ENCODE results near the gene BBS7. TPM values are rescaled to one million over a fixed set of nuclear protein-coding genes. Genes with fewer than 3 reads are reported as not detected.

Gene BBS7
- total and polyA plus RNA-seq, 2 experiments from 2014 or later = 14.8 to 30.8 TPM

DNA sequence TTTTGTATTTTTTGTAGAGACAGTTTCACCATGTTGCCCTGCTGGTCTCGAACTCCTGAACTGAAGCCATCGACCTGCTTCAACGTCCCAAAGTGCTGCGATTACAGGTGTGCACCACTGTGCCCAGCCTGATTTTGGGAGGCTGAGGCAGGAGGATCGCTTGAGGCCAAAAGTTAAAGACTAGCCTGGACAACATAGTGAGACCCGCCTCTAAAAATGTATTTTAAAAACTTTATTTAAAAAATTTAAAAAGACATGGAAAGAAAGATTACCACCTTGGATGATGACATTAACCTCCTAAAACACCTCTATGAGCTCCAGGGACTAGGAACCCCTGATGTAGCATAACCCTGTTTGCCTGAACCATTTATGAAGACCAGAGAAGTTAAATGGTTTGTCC lies 5.8 kb upstream of the BBS7 start:
- H3K4me2 ChIP-seq = no peak overlapping the region
- TF ChIP-seq POLR2AphosphoS5 (IDR thresholded peaks at IDR 0.05; ENCODE audit: low read depth) (no peak), JUNB (IDR thresholded peaks at IDR 0.05; ENCODE audit: unreplicated experiment) (no peak), STAT1 (IDR thresholded peaks at IDR 0.05; ENCODE audit: unreplicated experiment) (no peak), ZNF114 (CRISPR knock-in tag; IDR thresholded peaks at IDR 0.05) (no peak), EZH2phosphoT487 (IDR thresholded peaks at IDR 0.05; ENCODE audit: unreplicated experiment) (no peak), NANOG (IDR thresholded peaks at IDR 0.05; ENCODE audit: borderline replicate concordance) (no peak), EZH2 (IDR thresholded peaks at IDR 0.05; ENCODE audit: low read depth, unreplicated experiment) (no peak), CREB1 (CRISPR knock-in tag; IDR thresholded peaks at IDR 0.05; ENCODE audit: low read depth) (no peak), ZNF331 (CRISPR knock-in tag; IDR thresholded peaks at IDR 0.05; ENCODE audit: low read depth) (no peak)
- TF ChIP-seq, protein P1, sequence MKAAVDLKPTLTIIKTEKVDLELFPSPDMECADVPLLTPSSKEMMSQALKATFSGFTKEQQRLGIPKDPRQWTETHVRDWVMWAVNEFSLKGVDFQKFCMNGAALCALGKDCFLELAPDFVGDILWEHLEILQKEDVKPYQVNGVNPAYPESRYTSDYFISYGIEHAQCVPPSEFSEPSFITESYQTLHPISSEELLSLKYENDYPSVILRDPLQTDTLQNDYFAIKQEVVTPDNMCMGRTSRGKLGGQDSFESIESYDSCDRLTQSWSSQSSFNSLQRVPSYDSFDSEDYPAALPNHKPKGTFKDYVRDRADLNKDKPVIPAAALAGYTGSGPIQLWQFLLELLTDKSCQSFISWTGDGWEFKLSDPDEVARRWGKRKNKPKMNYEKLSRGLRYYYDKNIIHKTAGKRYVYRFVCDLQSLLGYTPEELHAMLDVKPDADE (IDR thresholded peaks at IDR 0.05) = no peak
- TF ChIP-seq, protein P2, sequence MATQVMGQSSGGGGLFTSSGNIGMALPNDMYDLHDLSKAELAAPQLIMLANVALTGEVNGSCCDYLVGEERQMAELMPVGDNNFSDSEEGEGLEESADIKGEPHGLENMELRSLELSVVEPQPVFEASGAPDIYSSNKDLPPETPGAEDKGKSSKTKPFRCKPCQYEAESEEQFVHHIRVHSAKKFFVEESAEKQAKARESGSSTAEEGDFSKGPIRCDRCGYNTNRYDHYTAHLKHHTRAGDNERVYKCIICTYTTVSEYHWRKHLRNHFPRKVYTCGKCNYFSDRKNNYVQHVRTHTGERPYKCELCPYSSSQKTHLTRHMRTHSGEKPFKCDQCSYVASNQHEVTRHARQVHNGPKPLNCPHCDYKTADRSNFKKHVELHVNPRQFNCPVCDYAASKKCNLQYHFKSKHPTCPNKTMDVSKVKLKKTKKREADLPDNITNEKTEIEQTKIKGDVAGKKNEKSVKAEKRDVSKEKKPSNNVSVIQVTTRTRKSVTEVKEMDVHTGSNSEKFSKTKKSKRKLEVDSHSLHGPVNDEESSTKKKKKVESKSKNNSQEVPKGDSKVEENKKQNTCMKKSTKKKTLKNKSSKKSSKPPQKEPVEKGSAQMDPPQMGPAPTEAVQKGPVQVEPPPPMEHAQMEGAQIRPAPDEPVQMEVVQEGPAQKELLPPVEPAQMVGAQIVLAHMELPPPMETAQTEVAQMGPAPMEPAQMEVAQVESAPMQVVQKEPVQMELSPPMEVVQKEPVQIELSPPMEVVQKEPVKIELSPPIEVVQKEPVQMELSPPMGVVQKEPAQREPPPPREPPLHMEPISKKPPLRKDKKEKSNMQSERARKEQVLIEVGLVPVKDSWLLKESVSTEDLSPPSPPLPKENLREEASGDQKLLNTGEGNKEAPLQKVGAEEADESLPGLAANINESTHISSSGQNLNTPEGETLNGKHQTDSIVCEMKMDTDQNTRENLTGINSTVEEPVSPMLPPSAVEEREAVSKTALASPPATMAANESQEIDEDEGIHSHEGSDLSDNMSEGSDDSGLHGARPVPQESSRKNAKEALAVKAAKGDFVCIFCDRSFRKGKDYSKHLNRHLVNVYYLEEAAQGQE (IDR thresholded peaks at IDR 0.05; ENCODE audit: unreplicated experiment) = no peak
- TF ChIP-seq, protein P3, sequence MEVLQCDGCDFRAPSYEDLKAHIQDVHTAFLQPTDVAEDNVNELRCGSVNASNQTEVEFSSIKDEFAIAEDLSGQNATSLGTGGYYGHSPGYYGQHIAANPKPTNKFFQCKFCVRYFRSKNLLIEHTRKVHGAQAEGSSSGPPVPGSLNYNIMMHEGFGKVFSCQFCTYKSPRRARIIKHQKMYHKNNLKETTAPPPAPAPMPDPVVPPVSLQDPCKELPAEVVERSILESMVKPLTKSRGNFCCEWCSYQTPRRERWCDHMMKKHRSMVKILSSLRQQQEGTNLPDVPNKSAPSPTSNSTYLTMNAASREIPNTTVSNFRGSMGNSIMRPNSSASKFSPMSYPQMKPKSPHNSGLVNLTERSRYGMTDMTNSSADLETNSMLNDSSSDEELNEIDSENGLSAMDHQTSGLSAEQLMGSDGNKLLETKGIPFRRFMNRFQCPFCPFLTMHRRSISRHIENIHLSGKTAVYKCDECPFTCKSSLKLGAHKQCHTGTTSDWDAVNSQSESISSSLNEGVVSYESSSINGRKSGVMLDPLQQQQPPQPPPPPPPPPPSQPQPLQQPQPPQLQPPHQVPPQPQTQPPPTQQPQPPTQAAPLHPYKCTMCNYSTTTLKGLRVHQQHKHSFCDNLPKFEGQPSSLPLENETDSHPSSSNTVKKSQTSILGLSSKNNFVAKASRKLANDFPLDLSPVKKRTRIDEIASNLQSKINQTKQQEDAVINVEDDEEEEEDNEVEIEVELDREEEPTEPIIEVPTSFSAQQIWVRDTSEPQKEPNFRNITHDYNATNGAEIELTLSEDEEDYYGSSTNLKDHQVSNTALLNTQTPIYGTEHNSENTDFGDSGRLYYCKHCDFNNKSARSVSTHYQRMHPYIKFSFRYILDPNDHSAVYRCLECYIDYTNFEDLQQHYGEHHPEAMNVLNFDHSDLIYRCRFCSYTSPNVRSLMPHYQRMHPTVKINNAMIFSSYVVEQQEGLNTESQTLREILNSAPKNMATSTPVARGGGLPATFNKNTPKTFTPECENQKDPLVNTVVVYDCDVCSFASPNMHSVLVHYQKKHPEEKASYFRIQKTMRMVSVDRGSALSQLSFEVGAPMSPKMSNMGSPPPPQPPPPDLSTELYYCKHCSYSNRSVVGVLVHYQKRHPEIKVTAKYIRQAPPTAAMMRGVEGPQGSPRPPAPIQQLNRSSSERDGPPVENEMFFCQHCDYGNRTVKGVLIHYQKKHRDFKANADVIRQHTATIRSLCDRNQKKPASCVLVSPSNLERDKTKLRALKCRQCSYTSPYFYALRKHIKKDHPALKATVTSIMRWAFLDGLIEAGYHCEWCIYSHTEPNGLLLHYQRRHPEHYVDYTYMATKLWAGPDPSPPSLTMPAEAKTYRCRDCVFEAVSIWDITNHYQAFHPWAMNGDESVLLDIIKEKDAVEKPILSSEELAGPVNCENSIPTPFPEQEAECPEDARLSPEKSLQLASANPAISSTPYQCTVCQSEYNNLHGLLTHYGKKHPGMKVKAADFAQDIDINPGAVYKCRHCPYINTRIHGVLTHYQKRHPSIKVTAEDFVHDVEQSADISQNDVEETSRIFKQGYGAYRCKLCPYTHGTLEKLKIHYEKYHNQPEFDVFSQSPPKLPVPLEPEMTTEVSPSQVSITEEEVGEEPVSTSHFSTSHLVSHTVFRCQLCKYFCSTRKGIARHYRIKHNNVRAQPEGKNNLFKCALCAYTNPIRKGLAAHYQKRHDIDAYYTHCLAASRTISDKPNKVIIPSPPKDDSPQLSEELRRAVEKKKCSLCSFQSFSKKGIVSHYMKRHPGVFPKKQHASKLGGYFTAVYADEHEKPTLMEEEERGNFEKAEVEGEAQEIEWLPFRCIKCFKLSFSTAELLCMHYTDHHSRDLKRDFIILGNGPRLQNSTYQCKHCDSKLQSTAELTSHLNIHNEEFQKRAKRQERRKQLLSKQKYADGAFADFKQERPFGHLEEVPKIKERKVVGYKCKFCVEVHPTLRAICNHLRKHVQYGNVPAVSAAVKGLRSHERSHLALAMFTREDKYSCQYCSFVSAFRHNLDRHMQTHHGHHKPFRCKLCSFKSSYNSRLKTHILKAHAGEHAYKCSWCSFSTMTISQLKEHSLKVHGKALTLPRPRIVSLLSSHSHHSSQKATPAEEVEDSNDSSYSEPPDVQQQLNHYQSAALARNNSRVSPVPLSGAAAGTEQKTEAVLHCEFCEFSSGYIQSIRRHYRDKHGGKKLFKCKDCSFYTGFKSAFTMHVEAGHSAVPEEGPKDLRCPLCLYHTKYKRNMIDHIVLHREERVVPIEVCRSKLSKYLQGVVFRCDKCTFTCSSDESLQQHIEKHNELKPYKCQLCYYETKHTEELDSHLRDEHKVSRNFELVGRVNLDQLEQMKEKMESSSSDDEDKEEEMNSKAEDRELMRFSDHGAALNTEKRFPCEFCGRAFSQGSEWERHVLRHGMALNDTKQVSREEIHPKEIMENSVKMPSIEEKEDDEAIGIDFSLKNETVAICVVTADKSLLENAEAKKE (CRISPR knock-in tag; IDR thresholded peaks at IDR 0.05) = no peak
- TF ChIP-seq, protein P4, sequence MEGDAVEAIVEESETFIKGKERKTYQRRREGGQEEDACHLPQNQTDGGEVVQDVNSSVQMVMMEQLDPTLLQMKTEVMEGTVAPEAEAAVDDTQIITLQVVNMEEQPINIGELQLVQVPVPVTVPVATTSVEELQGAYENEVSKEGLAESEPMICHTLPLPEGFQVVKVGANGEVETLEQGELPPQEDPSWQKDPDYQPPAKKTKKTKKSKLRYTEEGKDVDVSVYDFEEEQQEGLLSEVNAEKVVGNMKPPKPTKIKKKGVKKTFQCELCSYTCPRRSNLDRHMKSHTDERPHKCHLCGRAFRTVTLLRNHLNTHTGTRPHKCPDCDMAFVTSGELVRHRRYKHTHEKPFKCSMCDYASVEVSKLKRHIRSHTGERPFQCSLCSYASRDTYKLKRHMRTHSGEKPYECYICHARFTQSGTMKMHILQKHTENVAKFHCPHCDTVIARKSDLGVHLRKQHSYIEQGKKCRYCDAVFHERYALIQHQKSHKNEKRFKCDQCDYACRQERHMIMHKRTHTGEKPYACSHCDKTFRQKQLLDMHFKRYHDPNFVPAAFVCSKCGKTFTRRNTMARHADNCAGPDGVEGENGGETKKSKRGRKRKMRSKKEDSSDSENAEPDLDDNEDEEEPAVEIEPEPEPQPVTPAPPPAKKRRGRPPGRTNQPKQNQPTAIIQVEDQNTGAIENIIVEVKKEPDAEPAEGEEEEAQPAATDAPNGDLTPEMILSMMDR (conservative IDR thresholded peaks at IDR 0.05; ENCODE audit: low read depth in 2 of 2) = no peak
- no peaks in the 10 kb centered on the region for H3K36me3 ChIP-seq (ENCODE audit: insufficient read depth)
- no peaks in the 10 kb centered on the region for H3F3A ChIP-seq (replicated peaks; ENCODE audit: low read depth)
- Mint-ChIP-seq H3K36me3 (ENCODE audit: low read depth) (no peaks in the 10 kb centered on the region), H3K4me1 (no peaks in the 10 kb centered on the region), H3K9me3 (no peaks in the 10 kb centered on the region), H3K27me3 (ENCODE audit: insufficient read depth, low read depth, poor library complexity) (peaks cover under 1% of the 10 kb centered on the region), H3K27ac (no peak overlapping the region), H3K4me3 (no peak overlapping the region)
- no peaks in the 10 kb centered on the region for H3K9me2 ChIP-seq (ENCODE audit: insufficient read depth)
- DNase-seq (ENCODE audit: low spot score) (no peak), ATAC-seq (no peak)
- no peaks in the 10 kb centered on the region for H3K79me2 ChIP-seq (replicated peaks; ENCODE audit: insufficient read depth)
- no peak overlapping the region for H3K27ac ChIP-seq (ENCODE audit: low read depth)
- no peaks in the 10 kb centered on the region for H3K4me1 ChIP-seq (ENCODE audit: insufficient read depth)
- H4K20me1 ChIP-seq (replicated peaks; ENCODE audit: insufficient read depth) = no peaks in the 10 kb centered on the region
- no peaks in the 10 kb centered on the region for H3K27me3 ChIP-seq (ENCODE audit: insufficient read depth)
- H2AFZ ChIP-seq = no peak overlapping the region
- no peak overlapping the region for H3K4me3 ChIP-seq
